GM18909 (cell line): ENCODE data around the gene ASB7.
"Not testable (repeated sequence)": the region's sequence is repeated elsewhere in the genome, so short reads cannot be mapped to it uniquely, and the experiment has no call there.

Experiments used
- ATAC-seq: cut with Tn5 transposase; IDR thresholded peaks from one replicate; pipeline ENCODE4 v1.9.1; 2021; ENCODE audit warnings: mild to moderate bottlenecking; ENCODE audit not compliant: unreplicated experiment, poor library complexity

The ASB7 gene, protein sequence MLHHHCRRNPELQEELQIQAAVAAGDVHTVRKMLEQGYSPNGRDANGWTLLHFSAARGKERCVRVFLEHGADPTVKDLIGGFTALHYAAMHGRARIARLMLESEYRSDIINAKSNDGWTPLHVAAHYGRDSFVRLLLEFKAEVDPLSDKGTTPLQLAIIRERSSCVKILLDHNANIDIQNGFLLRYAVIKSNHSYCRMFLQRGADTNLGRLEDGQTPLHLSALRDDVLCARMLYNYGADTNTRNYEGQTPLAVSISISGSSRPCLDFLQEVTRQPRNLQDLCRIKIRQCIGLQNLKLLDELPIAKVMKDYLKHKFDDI

DNA sequence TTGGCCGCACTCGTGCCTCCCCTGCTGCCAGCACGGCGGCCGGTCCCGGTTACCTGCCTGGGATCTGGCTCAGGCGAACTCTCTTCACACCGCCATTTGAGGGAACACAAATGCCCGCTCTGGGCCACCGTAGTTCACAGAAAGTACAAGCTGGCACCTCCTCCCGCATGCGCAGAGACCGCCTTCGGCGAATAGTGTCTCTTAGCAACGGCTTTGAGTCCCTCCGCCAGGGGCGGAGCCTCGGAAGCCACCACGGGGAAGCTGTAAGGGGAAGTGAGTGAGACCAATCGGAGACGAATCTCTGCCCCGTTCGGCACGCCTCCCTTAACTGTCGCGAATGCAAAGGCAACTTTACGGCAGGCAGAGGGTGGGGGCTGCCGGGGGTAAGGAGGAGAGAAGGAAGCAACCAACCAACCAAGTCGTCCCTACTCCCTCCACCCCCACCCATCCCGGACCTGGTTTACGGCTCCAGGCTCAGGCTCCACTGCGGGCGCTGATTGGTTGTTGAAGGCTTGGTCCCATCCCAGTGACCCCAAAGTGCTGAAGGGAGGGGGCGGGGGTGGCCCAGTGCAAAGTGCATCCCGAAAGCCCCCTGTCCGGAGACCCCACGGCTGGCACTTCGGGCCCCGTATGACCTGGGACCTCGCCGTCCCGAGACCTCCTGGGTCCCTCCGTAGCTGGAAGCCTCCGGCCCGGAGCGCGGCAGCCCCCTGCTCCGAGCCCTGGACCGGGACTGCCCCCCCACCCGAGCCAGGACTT is at the start of gene ASB7, which contains the start of gene LINS1:
Gene ASB7 (plus strand): TSS at position 526 of the 759 bp plus-strand sequence. CDS start 9,628 bp downstream, outside the sequence.
Gene LINS1 (minus strand): TSS at position 121 of the 759 bp plus-strand sequence. CDS start 21,342 bp downstream, outside the sequence.
- ATAC-seq, result peak; percentile 87

DNA sequence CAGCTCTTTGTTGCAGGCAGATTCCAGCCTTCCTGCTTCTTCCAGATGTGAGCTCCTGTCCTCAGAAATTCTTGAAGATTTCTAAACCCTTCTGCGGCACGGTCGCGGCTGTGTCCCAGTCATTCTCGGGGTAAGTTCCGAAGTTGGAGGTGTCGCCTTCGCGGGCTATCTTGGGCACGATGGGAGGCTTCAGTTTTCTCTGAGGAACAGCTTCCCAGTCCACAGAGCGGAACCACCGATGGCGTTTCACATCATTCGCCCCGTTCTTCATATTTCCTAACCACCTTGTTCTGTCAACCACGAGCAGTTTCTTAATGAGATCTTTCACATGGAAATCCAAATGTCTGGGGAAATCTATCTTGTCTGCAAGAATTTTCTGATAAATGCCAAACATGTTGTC is 48.9 kb upstream of the ASB7 start:
- ATAC-seq, result no peak

DNA sequence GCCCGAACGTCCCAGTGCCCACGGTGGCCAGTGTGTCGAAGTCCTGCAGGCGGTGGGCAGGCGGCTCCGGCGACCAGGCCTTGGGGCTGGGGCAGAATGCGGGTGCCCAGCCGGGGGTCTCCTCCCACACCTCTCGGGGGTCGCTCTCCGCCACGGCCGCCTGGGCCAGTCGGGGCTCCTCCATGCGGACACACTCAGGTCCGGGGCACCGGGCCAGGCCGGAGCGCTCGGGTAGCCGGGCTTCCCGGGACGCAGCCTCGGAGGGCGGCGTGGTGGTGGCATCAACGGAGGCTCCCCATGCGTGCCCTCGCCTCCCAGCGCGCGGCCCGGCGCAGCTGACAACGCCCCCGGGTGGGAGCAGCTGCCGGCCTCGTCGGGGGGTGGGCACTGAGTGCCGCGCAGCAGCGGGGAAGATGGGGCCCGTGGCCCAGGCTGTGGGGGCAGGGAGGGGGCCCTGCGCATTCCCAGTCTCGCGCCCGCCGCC is 43.6 kb upstream of the ASB7 start:
- no peak for ATAC-seq

DNA sequence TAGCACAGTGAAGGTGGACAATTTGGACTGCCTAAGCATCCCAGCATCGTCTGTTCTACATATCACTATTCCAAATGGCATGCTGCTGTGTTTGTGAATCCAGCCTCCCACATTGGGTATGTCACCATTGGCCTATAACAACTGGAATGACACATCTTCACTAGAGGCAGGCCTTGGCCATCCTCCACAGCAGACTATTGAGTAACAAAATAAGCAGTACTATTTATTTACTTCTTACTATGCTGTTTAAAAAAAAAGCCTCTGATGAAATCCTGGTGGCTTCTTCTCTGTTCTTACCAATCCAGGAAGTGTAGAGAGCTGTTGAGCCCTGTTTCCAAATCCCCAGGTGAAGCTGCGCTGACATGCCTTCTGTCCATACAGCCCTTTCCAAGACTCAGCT is 43.1 kb upstream of the ASB7 start:
- no peak for ATAC-seq

DNA sequence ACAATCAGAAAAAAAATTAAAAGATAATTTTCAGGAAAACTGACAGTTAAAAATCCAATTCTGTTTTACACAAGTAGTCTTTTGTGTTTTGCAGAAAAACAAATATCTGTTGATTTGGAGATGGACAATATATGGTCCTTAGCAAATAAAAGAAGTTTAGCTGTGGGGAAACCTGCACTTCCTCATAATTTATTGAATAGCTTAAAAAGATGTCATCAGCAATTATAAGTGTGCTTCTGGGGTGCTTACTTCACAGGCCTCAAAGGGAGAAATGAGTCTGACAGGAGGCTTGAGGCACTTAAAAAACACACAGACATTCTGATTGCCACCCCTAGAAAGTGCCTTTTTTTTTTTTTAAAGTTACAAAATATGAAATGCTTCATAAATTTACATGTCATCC is 42.1 kb upstream of the ASB7 start:
- ATAC-seq, result no peak

DNA sequence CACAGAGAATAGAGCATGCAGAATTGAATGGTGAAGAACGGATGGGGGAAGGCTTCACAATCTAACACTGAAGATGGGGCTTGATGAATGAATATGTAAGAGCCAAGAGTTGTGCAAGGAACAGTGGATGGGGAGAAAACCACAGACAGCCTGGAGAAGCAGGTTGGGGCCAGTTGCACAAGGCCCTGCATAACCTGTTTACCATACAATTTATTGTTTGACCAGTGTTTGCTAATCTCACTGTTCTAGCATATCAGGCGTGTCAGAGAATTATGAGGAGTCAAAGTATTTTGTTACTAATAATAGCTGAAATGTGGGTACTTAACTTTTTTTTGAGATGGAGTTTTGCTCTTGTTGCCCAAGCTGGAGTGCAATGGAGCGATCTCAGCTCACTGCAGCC is 36.8 kb upstream of the ASB7 start:
- ATAC-seq, result no peak

DNA sequence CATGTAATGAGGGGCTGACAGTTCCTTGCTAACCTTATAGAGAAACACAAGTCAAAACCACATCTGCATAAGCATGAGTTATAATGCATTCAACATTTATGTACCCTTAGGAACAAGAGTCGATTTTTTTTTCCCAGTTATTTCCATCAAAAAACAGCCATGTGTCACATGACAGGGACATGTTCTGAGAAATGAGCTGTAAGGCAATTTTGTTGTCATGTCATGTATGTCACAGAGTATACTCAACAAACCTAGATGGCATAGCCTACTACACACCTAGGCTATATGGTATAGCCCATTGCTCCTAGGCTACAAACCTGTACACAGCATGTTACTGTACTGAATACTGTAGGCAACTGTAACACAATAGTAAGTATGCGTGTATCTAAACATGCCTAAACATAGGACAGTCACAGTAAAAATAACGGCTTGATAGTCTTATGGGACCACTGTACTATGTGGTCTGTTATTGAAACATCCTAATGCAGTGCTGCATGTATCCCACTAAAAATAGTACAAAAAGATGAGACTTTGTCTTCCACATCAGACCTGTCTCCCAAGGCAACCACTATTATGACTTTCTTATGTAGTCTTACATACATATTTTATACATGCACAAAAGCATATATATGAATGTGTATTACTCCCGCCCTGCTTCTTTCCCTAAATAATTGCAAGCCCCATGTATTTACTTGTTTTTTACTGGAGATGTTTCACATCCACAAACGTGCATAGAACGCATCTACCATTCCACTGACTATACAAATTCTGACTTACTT is 35.4 kb upstream of the ASB7 start:
- no peak for ATAC-seq

DNA sequence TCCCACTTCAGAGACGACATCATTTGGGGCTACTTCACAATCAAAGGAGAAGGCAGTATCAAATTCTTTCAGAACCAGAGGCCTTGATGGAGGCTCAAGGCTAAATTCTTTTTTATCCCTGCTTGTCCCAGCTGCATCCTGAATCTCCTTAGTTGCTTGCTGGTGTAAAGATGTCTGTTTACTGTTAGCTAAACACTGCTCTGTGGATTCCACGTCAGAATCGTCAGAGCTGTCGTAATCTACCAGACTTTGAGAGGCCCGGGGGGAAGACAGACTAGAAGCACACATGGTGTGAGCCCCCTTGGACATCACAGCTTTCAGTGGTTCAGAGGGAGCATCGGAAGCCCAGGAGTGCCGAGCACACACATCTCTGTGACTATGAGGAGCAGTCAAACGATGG is 33.0 kb upstream of the ASB7 start:
- no peak for ATAC-seq

DNA sequence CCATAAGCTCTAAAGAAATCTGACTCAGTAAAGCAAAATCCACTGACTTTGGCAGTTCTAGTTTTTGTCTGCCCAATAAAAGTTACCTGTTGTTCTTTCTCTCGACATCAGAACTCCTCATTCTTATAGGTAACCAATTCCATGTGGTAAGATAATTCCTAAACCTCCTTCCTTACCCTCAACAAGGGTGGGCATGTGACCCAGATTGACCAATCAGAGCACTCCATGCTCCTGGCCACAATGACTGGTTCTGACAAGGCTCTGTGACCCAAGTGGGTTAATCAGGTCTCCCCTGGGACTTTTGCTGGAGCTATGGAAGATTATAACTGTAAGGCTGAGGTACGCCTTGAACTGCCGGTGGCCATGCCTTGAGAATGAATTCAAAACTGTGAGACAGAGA is 32.1 kb upstream of the ASB7 start:
- peak; percentile 13 for ATAC-seq

DNA sequence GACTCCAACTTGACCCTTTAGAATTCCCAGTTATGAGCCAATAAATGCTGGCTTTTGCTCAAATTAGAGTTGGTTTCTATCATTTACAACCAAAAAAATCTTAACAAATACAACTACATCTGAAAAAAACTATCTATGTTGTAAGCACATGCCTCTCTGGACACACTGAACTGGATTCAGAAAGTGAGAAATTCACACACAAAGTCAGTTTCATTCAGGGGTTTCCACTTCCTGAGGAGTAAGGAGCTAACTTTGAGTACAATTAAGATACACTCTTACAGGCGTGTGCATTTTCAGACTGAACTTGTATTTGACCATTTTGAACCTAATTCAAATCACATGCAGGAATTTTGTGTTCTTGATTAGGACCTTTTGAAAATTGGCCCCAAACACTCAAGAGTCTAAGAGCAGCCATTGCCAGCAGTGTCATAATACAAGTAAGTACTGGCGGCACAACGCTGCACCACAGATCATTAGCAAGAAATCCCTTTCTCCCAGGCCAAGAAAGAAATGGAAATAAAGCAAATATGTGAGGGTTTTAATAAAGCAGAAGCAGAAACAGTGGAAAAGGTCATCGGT is 31.6 kb upstream of the ASB7 start:
- peak; percentile 84 for ATAC-seq

DNA sequence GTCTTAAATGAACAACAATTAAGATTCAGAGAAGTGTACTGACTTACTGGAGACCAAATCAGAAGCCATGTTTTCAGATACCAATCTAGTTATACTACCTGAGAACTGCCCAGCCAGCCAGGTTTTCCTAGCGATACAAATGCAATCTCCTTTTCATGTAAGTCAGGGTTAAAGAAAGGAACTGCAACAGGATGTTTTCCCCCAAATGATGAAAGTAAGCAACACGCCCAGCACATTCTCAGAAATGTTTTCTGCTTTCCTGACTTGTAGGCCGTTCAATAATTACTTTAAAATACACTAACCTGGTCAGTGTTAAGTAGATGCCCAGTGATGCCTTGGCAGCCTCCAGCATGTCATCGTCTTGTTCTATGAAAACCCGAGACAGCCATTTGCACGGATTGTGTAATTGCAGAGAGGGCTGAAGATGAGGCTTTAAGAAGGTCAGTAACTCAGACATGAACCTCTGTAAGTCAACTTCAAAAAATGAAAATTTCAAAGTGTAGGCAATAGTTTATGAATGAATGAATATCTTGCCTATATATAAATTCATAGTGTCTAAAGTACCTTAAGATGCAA is 30.7 kb upstream of the ASB7 start:
- no peak for ATAC-seq

DNA sequence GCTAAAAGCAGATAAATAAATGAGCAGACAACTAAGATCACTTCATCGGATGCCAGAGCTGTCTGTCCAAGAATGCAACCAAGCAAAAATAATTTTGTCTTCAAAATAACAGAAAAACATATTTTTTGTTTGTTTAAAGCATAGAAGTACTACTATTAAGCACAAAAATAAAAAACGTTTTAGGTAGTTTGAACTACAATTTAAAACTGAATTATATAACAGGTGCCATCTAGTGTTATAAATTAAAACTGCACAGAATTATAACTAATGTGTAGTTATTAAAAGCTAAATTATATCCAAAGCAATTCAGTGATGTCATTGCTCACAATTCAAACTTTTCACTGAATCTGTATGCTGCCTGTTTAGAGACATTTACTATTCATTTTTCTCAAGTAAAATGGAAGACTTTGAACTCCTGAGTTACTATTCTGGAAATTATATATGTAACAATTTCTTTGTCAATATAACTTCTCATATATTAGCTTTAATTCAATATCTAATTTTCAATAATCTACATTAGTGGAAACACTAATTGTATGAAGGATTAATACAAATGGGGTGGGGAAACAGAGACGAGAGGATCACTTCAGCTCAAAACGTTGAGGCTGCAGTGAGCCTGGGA is 29.9 kb upstream of the ASB7 start:
- ATAC-seq, result no peak

DNA sequence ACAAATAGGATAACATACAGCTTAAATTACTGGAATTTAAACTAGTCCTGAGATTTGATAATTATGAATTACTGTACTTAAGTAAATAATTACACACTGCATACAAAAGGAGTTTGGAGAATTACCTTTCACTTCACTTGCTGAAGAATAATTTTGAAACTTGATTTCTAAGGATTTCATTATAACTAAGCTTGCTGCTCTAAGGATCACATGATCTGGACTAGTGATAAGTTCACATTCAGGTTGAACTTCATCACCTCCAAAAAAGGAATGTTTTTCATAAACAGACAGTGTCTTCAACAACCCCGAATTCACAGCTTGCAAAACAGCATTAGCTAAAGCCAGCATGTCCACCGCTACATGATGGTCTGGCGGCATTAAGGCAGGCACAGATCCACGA is 28.9 kb upstream of the ASB7 start:
- ATAC-seq, result no peak

DNA sequence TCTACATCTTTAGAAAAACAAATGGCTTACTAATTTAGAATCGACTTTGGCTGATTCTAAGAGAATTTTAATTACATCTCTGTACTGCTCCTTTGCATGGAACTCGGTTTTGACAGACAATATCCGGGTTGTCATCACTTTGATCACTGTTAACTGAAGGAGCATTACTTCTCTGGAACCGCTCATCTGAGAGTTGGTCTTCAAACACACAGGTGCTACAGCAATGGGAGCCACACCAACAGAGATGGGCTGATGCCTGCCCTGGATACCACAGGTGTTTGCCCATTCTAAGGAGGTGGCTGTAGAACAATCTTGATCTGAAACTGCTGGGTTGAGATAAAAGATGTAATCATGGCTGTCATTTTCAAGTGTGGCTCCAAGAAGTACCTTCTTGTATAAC is 22.0 kb upstream of the ASB7 start:
- ATAC-seq, result no peak

DNA sequence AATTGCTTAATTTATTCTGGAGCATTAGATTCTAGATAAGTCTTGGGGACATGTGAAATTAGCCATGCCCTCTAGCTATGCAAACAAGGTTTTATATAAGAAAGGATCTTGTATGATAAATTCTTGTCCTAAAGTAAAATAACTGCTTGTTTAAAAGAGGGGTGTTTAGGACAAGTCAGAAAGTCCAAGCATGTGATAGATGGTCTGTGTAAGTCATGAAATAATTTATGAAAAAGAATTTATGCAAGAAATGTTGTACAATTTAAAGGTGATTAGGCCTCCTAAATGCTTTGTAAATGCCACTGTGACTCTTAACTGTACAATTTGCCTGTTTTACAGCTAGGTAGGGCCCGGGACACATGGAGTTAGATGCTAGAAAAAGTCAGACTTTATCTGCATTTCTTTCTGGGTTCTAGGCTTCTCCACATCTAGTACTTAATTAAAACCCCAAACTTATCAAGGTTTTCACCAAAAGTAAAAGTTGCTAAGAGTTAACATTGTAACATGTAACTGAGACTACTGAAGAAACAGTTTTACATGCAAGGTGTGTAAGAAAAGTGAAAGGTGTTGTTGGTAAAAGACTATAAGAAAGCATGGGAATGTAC is 13.6 kb upstream of the ASB7 start:
- no peak for ATAC-seq

DNA sequence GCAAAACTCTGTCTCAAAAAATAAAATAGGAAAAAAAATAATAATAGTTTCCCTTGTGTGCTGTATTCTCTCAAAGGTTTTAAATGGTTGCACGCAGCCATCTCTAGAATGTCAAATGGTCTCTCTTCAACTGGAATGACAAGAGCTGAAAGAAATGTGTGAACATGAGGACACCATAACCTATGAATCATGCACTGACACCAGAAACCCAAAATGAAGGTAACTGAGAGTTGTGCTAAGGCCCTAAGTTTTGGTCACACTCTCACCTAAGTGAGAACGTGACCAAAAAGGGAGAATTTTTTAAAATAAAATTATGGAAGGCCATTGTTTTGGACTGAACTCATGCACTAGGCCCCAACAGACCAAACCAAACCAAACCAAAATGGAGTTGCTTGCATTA is 11.2 kb upstream of the ASB7 start:
- not testable (repeated sequence) for ATAC-seq

DNA sequence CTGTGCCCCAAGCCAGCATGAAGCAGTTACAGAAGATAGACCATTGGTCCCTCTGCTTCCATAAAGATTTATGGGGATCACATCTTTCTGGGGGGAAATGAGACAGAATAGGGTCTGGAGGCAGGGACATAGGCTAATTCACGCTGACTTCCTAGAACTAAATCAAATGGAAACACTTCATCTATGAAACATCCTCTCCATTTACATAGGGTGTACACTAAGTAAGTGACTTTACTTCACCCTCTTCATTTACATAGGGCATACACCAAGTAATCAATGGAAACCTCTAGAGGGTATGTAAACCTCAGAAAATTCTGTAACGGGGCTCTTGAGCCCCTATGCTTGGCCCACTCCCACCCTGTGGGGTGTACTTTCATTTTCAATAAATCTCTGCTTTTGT is 10.6 kb upstream of the ASB7 start:
- ATAC-seq, result no peak

DNA sequence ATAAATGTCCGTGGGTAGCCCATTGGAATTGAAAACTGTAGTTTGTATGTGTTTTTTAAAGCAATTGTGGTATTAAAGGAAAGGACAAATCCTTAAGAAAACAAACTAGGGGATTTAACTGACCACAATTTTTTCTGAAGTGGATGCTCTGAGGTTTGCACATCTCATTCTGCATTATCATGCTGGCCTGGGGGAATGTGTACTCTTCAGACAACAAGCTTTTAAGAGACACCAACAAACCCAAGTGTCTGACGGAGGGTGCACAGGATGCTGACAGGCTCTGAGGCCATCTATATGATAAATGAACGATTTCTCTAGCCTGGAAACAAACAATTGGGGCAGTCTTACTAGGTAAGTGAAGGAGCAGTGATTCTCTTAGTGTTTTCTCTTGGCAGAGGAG is 9.5 kb upstream of the ASB7 start:
- no peak for ATAC-seq

DNA sequence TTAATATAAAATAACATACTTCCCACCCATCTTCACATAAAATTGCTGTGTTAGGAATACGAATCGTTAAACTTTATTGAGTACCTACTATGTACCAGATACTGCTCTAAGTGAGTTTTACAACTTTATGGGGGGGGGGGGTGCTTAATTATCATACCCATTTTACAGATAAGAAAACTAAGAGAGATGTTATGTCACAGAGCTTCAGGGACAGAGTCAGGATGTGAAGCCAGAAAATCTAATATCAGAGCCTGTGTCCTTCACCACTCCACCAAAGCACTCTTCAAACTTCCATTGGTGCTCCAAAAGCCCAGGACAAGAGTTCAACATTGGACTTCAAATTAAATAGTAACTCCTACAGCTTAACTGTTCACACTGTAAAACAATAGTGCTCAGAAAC is 9.0 kb upstream of the ASB7 start:
- no peak for ATAC-seq
